Hepatocyte (in vitro differentiated cells): Measurements from ENCODE around the gene CEMIP2.

Source experiments
- CTCF ChIP-seq: fragments of 200-600 bp; sonication (generic); IDR thresholded peaks from 2 replicates; pipeline ENCODE4 v1.5.1; 2016; ENCODE audit warnings: antibody characterized with exemption, mild to moderate bottlenecking; ENCODE audit not compliant: poor library complexity
- EZH2 ChIP-seq: fragments of 200-600 bp; sonication (generic); IDR thresholded peaks from 2 replicates; pipeline ENCODE4 v1.6.1; 2016; ENCODE audit warnings: antibody characterized with exemption, mild to moderate bottlenecking, borderline replicate concordance
- EZH2phosphoT487 ChIP-seq: fragments of 200-600 bp; sonication (generic); IDR thresholded peaks from one replicate; pipeline ENCODE4 v1.6.1; 2018; ENCODE audit warnings: antibody characterized with exemption, mild to moderate bottlenecking, low read depth, moderate library complexity; ENCODE audit not compliant: unreplicated experiment, severe bottlenecking

GRCh38 chr9:71767776-71768321 is 464 bp downstream of the CEMIP2 start:
- TF ChIP-seq CTCF (no peak), EZH2 (no peak), EZH2phosphoT487 (no peak)
